GM21717 (cell line): ENCODE results near the gene PCDHGB1.
"Not testable (repeated sequence)": the region's sequence is repeated elsewhere in the genome, so short reads cannot be mapped to it uniquely, and the experiment has no call there.

Experiments used
- ATAC-seq: cut with Tn5 transposase; IDR thresholded peaks from one replicate; pipeline ENCODE4 v1.9.1; 2021; ENCODE audit warnings: mild to moderate bottlenecking, moderate library complexity; ENCODE audit not compliant: unreplicated experiment

PCDHGB1 gene

DNA sequence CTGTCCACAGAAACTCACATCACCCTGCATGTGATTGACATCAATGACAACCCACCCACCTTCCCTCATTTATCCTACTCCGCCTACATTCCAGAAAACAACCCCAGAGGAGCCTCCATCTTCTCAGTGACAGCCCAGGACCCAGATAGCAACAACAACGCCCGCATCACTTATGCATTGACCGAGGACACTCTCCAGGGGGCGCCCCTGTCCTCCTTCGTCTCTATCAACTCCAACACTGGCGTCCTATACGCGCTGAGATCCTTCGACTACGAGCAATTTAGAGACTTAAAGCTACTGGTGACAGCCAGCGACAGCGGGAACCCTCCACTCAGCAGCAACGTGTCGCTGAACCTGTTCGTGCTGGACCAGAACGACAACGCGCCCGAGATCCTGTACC, 4.6 kb upstream of the PCDHGB1 start:
- no peak for ATAC-seq

DNA sequence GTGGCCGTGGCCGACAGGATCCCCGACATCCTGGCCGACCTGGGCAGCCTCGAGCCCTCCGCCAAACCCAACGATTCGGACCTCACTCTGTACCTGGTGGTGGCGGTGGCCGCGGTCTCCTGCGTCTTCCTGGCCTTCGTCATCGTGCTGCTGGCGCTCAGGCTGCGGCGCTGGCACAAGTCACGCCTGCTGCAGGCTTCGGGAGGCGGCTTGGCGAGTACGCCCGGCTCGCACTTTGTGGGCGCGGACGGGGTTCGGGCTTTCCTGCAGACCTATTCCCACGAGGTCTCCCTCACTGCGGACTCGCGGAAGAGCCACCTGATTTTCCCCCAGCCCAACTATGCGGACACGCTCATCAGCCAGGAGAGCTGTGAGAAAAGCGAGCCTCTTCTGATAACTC, 3.9 kb upstream of the PCDHGB1 start:
- ATAC-seq = not testable (repeated sequence)

DNA sequence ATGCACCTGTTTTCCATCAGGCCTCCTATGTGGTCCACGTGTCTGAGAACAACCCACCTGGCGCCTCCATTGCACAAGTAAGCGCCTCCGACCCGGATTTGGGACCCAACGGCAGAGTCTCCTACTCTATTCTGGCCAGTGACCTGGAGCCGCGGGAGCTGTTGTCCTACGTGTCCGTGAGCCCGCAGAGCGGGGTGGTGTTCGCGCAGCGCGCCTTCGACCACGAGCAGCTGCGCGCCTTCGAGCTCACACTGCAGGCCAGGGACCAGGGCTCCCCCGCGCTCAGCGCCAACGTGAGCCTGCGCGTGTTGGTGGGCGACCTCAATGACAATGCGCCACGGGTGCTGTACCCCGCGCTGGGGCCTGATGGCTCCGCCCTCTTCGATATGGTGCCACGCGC, 1.7 kb downstream of the PCDHGB1 start:
- ATAC-seq = no peak

DNA sequence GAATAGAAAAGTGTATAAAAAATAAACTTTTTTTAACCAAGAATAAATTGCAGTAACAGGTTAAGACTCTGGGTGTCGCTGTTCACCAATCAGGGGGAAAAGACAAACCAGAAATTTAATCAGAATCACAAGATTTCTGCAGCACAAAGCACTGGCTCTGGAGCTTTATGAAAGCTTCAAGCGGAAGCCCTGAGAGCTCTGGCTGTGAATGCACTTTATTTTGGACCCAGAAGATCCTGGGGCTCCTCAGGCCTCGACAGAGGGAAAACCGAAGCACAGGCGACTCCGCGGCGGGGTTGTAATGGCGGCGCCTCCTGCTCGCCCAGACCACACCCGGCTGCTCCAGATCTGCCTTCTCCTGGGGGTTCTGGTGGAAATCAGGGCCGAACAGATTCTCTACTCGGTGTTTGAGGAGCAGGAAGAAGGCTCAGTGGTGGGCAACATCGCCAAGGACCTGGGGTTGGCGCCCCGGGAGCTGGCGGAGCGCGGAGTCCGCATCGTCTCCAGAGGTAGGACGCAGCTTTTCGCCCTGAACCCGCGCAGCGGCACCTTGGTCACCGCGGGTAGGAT, 5.1 kb downstream of the PCDHGB1 start, which contains the start of gene PCDHGA4:
TSS of gene PCDHGA4 (plus strand) at position 122 of the 570 bp plus-strand sequence. CDS start at position 209, 87 bp downstream.
- ATAC-seq = no peak

DNA sequence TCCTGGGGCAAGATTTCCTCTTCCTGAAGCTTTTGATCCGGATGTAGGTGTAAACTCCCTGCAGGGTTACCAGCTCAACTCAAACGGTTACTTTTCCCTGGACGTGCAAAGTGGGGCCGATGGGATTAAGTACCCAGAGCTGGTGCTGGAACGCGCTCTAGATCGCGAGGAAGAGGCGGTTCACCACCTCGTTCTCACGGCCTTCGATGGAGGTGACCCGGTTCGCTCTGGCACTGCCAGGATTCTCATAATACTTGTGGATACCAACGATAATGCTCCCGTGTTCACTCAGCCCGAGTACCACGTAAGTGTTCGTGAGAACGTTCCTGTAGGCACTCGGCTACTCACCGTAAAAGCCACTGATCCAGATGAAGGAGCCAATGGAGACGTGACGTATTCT, 5.7 kb downstream of the PCDHGB1 start:
- ATAC-seq = no peak

DNA sequence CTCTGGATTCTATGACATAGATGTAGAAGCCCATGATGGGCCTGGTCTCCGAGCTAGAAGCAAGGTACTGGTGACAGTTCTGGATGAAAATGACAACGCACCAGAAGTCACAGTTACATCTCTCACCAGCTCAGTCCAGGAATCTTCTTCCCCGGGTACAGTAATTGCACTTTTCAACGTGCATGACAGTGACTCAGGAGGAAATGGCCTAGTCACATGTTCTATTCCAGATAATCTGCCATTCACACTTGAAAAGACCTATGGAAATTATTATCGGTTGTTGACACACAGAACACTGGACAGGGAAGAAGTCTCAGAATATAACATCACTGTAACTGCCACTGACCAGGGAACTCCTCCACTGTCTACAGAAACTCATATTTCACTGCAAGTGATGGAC, 6.2 kb downstream of the PCDHGB1 start:
- no peak for ATAC-seq

DNA sequence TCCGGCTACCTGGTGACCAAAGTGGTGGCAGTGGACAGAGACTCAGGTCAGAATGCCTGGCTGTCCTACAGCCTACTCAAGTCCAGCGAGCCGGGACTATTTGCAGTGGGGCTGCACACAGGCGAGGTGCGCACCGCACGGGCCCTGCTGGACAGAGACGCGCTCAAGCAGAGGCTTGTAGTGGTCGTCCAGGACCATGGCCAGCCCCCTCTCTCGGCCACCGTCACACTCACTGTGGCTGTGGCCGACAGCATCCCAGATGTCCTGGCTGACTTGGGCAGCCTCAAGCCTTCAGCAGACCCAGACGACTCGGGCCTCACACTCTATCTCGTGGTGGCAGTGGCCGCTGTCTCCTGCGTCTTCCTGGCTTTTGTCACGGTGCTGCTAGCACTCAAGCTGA, 7.1 kb downstream of the PCDHGB1 start:
- no peak for ATAC-seq

DNA sequence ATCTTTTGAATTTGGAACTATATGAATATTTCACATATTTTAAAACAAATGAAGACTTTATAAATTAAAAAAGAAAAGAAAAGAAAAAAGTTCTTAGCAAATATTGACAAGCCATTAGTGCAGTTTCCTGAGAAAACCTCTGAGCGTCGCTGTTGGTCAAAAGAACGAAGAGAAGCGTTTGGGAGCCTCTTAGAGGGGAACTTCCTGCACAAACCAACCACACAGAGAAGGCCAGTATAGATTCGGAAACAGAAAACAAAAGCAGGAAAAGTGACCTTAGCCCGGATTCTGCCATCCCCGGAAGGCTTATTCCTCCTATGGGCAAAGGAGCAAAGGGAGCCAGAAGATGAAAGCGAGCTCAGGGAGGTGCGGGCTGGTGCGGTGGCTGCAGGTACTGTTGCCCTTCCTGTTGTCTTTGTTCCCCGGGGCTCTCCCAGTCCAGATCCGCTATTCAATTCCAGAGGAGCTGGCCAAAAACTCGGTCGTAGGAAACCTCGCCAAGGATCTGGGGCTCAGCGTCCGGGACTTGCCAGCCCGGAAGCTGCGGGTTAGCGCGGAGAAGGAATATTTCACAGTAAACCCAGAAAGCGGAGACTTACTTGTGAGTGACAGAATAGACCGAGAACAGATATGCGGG, 10.0 kb downstream of the PCDHGB1 start, which contains the start of gene PCDHGB2:
TSS of gene PCDHGB2 (plus strand) at position 205 of the 637 bp plus-strand sequence. CDS start at position 347, 142 bp downstream.
- peak; percentile 78 for ATAC-seq

DNA sequence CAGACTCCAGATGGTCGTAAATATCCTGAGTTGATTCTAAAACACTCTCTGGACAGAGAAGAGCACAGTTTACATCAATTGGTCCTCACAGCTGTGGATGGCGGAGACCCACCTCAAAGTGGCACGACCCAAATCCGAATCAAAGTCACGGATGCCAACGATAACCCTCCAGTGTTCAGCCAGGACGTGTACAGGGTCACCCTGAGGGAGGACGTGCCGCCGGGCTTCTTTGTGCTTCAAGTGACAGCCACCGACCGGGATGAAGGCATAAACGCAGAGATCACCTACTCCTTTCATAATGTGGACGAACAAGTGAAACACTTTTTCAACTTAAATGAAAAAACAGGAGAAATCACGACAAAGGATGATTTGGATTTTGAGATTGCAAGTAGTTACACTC, 10.8 kb downstream of the PCDHGB1 start:
- no peak for ATAC-seq

DNA sequence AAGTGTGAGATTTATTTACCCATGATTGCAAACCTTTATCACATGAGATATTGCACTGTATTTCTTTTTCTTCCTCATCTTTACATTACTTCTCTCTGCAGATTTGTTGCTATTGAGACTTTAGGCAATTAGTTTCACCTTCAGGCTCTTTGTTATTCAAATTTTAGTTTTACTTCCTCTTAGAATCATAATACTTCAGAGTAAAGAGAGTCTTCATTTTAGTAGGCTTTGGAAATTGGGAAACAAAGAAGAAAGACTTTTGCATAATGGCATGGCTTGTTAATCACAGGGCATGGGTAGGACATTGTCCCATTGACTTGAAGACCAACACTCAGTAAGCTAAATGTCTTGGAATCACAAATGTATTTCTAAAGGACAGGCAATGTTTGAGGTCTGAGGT, 12.8 kb downstream of the PCDHGB1 start:
- ATAC-seq = no peak

DNA sequence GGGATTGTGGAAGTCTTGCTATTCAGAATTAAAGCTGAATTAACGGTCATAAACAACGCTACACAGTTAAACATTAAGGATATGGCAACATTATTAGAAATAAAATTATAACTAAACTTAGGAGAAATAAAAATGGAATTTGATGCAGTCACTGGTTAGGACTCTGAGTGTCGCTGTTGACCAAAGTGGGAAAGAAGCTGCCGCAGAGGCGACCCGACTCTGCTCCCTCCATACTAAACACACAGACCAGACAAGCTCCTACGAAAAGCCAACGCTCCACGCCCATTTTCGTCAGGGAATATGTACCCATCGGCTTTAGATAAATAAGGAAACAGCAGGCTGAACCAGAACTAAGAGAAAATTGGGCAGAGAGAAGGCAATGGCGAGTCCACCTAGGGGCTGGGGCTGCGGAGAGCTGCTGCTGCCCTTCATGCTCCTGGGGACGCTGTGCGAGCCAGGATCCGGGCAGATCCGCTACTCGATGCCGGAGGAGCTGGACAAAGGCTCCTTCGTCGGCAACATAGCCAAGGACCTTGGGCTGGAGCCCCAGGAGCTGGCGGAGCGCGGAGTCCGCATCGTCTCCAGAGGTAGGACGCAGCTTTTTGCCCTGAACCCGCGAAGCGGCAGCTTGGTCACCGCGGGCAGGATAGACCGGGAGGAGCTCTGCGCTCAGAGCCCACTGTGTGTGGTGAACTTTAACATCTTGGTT, 14.2 kb downstream of the PCDHGB1 start, which contains the start of gene PCDHGA5:
TSS of gene PCDHGA5 (plus strand) at position 211 of the 709 bp plus-strand sequence. CDS start at position 380, 169 bp downstream.
- no peak for ATAC-seq

DNA sequence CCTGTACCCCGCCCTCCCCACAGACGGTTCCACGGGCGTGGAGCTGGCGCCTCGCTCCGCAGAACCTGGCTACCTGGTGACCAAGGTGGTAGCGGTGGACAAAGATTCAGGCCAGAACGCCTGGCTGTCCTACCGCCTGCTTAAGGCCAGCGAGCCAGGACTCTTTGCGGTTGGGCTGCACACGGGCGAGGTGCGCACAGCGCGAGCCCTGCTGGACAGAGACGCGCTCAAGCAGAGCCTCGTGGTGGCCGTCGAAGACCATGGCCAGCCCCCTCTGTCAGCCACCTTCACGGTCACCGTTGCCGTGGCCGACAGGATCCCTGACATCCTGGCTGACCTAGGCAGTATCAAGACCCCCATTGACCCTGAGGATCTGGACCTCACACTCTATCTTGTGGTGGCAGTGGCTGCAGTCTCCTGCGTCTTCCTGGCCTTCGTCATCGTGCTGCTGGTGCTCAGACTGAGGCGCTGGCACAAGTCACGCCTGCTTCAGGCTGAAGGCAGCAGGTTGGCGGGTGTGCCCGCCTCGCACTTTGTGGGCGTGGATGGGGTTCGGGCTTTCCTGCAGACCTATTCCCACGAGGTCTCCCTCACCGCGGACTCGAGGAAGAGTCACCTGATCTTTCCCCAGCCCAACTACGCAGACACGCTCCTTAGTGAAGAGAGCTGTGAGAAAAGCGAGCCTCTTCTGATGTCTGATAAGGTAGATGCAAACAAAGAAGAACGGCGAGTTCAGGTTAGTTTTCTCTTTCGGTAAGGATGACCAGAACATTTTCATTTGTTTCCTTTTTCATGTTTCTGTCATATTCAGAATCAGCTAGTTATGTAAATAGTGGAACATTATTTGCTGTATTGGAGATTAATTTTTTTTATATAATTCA, 16.4 kb downstream of the PCDHGB1 start:
- no peak for ATAC-seq

DNA sequence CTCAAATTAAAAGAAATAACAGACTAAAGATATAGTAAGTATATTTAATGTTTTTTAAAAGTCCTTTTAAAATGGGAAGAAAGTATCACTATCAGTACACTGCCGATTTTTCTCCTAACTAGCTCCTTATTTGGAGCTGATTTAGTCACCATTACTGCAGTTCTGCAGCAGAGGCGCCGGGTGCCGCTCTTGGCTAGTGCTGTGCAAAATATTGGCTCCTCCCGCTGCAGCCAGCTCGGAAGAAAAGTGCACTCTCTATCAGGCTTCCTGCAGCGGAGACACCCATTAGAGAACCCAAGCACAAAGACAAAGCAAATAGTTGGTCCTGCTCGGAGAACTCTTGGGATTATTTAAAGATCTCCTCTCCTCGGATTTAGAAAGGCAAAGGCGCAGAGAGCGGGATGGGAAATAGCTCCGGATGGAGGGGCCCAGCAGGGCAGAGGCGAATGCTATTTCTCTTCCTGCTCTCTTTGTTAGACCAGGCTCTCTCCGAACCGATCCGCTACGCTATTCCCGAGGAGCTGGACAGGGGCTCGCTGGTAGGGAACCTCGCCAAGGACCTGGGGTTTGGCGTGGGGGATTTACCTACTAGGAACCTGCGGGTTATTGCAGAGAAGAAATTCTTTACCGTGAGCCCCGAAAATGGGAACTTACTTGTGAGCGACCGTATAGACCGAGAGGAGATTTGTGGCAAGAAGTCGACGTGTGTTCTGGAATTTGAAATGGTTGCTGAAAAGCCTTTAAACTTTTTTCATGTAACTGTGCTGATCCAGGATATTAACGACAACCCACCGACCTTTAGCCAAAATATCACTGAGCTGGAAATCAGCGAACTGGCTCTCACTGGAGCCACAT, 20.3 kb downstream of the PCDHGB1 start, which contains the start of gene PCDHGB3:
TSS of gene PCDHGB3 (plus strand) at position 249 of the 855 bp plus-strand sequence. CDS start at position 402, 153 bp downstream.
- peak; percentile 73 for ATAC-seq

DNA sequence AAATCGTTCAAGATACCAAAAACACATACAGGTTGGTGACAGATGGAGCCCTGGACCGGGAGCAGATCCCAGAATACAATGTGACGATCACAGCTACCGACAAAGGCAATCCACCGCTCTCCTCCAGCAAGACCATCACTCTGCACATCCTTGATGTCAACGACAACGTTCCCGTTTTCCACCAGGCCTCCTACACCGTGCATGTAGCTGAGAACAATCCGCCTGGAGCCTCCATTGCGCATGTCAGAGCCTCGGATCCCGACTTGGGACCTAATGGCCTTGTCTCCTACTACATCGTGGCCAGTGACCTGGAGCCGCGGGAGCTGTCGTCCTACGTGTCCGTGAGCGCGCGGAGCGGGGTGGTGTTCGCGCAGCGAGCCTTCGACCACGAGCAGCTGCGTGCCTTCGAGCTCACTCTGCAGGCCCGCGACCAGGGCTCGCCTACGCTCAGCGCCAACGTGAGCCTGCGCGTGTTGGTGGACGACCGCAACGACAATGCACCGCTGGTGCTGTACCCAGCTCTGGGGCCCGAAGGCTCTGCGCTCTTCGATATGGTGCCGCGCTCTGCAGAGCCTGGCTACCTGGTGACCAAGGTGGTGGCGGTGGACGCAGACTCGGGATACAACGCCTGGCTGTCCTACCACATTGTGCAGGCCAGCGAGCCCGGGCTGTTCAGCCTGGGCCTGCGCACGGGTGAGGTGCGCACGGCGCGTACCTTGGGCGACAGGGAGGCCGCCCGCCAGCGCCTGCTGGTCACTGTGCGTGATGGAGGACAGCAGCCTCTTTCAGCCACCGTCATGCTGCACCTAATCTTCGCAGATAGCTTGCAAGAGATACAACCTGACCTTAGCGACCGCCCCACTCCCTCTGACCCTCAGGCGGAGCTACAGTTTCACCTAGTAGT, 21.9 kb downstream of the PCDHGB1 start:
- ATAC-seq = no peak

DNA sequence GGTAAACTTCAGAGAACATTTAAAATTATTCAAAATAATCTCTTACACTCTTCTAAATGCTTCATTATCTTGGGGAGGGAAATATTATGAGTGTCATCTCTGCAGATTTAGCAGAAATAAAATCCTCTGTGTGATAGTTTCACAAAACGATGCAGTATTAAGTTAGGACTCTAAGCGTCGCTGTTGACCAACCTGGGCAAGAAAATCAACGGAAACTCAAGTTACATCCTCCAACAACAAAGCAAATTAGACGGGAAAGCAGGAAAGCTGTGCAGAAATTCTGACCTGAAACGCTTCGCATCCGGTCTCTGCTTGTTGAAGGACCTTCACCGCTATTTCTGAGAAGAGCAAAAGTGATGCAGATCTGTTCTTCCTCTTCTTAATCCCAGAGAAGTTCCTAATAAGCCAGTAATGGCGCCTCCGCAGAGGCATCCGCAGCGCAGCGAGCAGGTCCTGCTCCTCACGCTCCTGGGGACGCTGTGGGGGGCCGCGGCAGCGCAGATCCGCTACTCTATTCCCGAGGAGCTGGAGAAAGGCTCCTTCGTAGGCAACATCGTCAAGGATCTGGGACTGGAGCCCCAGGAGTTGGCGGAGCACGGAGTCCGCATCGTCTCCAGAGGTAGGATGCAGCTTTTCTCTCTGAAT, 23.9 kb downstream of the PCDHGB1 start, which contains the start of gene PCDHGA6:
TSS of gene PCDHGA6 (plus strand) at position 219 of the 645 bp plus-strand sequence. CDS start at position 412, 193 bp downstream.
- no peak for ATAC-seq

DNA sequence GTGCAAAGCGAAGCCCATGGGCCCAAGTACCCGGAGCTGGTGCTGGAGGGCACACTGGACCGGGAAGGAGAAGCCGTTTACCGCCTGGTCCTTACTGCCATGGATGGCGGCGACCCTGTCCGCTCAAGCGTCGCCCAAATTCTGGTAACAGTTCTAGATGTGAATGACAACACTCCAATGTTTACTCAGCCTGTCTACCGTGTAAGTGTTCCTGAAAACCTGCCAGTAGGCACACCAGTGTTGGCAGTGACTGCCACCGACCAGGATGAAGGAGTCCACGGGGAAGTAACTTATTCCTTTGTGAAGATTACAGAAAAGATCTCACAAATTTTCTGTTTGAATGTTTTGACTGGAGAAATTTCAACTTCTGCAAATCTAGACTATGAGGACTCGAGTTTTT, 24.7 kb downstream of the PCDHGB1 start:
- no peak for ATAC-seq

DNA sequence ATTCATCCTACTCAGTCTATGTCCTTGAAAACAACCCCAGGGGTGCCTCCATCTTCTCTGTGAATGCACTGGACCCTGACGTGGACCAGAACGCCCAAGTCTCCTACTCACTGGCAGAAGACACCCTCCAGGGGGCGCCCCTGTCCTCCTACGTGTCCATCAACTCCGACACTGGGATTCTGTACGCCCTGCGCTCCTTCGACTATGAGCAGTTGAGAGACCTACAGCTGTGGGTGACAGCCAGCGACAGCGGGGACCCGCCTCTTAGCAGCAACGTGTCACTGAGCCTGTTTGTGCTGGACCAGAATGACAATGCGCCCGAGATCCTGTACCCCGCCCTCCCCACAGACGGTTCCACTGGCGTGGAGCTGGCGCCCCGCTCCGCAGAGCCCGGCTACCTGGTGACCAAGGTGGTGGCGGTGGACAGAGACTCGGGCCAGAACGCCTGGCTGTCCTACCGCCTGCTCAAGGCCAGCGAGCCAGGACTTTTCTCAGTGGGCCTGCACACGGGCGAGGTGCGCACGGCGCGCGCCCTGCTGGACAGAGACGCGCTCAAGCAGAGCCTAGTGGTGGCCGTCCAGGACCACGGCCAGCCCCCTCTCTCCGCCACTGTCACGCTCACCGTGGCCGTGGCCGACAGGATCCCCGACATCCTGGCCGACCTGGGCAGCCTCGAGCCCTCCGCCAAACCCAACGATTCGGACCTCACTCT, 25.7 kb downstream of the PCDHGB1 start:
- not testable (repeated sequence) for ATAC-seq
